Measurements from ENCODE around the gene NIT2. TPM values are rescaled to one million over a fixed set of nuclear protein-coding genes. Genes with fewer than 3 reads are reported as not detected.

NIT2 gene
- total RNA-seq, 1 donor from 2014 or later, result 34.0 TPM

Other genes starting within 250 kb of the NIT2 start
- 36.2 TPM for gene FILIP1L, start 220.3 kb upstream of the NIT2 start, total RNA-seq
- gene TBC1D23, start 73.8 kb upstream of the NIT2 start, total RNA-seq, result 67.7 TPM
- 34.5 TPM for gene TOMM70, start 66.3 kb downstream of the NIT2 start, total RNA-seq
- 3.4 TPM for gene LNP1, start 66.8 kb downstream of the NIT2 start, total RNA-seq
- 20.6 TPM for gene TMEM45A, start 157.9 kb downstream of the NIT2 start, total RNA-seq